HG02938 (cell line): Measurements from ENCODE around the gene PLEKHB2.
"Not testable (repeated sequence)": the region's sequence is repeated elsewhere in the genome, so short reads cannot be mapped to it uniquely, and the experiment has no call there.

ENCODE experiments used
- ATAC-seq: cut with Tn5 transposase; IDR thresholded peaks from one replicate; pipeline ENCODE4 v1.9.1; 2021; ENCODE audit warnings: mild to moderate bottlenecking, moderate library complexity; ENCODE audit not compliant: unreplicated experiment

PLEKHB2 gene

DNA sequence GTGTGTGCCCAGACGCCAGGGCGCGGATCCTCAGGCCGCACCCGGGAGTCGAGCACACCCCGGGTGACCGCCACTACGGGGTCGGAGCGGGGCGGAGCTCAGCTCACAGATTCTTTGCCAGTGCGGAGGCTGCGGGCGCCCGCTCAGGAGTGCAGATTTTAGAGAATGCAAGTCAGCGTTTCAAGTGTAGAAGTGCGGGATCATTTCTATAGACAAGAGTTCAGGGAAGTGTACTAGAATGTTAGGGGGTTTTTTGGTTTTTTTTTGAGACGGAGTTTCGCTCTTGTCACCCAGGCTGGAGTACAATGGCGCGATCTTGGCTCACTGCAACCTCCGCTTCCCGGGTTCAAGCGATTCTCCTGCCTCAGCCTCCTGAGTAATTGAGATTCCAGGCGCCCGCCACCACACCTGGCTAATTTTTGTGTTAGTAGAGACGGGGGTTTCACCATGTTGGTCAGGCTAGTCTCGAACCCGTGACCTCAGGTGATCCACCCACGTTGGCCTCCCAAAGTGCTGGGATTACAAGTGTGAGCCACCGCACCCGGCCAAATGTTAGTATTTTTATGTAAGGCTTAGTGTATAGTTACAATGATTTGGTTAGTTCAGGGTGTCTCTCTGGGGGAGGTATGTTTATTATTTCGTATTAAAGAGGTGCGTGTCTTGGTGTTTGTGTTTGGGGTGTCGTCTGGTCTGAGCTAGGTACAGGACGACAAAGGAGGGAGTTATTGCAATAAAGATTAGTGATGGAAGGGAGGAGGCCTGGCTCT, 11.3 kb upstream of the PLEKHB2 start:
- peak; percentile 77 for ATAC-seq

DNA sequence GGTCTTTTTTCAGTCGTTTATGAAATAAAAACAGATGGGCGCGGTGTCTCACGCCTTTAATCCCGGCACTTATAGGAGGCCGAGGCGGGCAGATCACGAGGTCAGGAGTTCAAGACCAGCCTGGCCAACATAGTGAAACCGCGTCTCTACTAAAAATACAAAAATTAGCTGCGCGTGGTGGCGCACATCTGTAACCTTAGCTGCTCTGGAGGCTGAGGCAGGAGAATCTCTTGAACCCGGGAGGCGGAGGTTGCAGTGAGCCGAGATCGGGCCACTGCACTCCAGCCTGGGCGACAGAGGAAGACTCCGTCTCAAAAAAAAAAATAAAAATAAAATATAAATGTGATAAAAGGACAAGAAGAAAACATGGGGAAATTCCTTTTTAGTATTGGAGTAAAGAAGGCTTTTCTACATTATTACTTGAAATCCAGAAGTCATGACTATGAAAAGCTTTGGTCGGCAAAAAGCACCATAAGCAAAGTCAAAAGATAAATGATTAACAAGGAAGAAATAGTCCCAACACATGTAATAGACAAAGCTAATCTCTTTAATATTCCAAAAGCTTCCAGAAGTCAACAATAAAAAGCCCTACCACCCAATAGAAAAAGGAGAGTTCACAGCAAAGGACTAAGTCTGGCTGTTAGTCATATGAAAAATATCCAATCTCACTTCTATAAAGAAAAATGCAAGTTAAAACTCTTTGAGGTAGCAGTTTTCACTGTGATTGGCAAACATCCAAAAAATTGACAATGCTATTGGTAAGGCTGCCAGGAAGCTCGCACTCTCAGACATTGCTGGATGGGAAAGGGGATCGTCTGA, 10.5 kb upstream of the PLEKHB2 start:
- no peak for ATAC-seq

DNA sequence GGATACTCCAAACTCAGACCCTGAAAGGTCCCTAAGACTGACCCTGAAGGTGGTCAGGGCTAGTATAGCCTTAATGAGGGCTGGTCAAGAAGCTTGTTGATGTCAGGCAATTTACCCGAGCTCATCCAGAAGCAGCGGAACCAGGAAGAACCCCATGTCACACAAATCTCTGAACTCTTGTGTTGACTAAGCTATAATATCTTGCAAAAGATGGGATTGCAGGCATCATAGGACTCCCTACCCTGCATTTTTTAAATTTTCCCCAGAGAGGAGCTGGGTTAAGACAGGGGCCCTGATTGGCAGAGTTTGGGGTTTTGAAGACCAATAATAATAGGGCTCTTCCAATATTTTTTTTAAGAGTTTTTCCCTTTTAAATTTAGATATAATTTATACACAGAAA, 2.0 kb upstream of the PLEKHB2 start:
- ATAC-seq: no peak

DNA sequence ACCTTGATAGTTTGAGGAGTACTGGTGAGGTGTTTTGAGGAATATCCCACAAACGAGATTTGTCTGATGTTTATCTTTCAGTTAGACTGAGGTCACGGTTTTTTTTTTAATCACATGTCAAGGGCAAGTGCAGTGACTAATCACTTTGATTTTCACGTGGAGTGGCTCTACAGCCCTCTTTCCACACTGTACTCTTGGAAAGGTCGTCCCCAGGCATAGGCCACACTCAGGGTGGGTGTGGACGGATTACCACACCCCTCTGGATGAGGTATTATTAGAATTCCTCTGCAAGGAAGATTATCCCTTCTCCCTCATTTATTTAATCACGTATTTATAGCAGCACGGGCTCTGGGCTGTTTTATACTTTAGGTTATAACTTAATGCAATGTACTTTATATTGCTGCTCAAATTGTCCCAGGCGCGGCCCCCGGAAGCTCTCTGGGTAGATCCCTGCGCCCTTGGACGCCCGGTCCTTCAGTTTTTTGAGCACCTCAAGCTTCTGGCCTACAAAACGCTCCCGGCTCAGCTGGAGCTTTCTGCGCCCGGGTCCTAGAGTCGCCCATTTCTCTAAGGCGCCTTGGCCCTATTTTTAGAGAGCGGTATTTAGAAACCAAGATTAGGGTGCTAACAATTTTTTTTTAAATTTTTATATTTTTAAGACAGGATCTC, 515 bp upstream of the PLEKHB2 start:
- ATAC-seq: peak; percentile 69

DNA sequence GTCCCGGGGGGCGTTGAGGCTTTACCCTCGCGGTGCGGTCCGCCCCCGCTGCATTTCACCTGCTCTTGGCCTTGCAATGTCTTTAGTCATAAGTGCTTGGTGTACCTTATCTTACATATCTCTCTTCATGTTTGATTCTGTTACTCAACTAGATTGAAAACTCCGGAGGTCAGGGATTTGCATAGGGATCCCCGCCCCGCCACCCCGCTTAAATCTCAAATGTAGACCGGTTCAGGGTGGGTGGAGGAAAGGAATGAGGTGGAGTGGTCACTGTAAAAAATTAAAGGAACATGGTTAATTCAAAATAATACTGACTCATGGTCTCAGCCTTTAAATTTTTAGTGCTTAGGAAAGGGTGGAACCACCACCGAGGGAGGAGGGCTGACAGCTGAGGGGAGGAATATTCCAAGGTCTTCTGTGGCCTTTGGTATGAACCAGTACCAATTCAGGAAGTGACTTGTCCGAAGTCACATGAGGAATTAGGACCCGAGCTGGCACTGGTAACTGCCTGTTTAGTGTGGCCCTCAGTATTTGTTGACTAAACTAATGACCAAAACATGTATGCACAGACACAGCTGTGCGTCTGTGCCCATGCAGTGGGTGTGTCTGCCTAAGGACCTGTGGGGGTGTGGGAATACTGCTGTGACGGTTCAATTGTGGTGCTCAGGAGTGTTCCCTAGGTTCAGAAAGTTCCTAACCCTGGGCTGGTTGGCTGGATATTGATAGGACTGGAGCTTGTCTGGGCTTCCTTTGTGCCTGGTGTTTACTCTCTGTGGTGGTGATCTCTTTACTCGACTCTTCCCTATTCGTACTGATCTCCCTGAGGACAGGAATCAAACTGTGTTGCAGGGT, 1.0 kb downstream of the PLEKHB2 start:
- ATAC-seq: peak; percentile 41

DNA sequence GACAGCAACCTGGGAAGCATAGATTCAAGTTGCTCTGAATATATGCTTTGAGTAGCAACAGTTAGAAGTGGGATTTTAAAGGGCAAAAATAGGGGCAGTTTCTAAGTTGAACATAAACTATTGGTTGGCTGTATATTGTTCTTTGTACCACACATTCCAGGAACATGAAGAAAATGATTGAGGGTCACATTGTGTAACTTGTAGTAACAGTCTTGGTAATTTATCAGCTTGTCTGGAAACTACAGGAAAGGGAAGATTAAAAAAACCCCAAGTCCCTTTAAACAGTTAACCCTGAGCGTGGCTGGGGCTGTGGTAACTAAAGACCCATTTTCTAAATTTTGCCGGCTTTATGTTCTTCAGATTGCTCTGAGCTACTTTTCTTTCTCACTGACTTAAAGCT, 7.4 kb downstream of the PLEKHB2 start:
- ATAC-seq: no peak

DNA sequence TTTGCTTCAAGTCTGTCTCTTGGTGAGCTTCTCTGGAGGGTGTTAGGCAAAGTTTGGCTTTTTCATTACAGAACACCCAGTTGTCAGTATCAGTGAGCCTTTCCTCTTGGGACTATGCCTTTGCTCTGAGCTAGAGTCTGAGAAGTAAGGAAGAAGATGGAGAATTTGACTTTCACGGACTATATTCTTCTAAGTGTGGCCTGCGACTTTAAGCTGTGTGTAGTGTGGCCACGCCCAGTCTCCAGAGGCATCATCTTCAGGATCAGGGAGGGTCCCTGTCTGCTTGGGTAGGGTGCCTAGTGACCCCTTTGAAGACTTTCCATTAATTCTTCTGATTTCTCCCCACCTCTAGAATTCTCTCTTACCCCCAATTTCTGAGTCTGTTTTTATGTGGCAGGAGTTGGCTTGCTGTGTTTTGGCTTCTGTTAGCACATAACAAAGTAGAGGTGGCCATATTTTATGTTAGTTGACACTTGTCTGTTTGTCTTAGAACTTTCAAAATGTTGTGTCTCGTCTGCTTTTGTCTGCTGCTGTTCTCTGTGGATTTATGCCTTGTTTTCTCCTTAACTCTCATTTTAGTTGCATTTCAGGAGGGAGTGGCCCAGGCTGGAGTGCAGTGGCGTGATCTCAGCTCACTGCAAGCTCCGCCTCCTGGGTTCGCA, 8.6 kb downstream of the PLEKHB2 start:
- ATAC-seq: no peak

DNA sequence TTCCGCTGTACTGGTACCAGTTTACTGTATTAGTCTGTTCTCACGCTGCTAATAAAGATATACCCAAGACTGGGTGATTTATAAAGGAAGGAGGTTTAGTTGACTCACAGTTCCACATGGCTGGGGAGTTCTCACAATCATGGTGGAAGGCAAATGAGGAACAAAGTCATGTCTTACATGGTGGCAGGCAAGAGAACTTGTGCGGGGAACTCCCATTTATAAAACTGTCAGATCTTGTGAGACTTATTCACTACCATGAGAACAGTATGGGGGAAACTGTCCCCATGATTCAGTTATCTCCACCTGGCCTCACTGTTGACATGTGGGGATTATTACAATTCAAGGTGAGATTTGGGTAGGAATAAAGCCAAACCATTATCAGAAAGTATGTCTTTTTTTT, 9.8 kb downstream of the PLEKHB2 start:
- ATAC-seq: not testable (repeated sequence)

DNA sequence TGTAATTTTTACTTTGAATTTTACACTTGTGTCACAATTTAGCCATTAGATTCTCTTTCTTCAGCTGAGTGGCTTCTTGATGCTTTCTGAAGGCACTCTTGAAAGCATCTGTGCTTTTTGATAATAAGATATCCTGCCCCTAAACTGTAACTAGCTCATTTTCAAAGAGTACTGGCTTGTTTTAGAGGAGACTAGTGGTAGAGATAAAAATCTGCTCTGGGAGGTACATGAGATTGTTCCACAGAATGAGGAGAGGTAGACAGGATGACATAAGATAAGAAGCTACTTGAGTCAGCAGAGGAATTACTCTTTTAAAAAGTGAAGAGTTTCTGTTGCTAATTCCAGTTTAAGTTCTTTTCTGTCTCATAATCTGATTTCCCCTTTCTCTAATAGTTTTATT, 10.6 kb downstream of the PLEKHB2 start:
- ATAC-seq: no peak

DNA sequence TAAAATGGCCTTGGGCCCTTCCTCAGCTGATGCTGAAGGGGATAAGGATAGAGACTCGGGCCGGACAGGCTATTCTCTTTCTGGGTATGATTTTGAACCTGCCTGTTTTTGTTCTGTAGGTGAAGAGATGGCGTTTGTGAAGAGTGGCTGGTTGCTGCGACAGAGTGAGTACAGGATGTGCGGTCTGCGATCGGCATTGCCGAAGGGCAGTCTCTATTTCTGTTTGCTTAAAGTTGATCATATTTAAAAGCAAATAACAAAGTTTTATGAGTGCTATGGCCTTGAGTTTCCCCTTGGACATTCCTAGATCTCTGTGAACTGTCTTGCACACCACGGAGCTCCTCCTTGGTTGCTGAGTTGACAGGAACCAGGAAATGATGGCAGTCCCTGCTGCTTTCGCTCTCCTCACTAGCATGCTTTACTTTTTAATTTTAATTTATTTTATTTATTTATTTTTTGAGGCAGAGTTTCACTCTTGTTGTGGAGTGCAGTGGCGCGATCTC, 15.7 kb downstream of the PLEKHB2 start:
- ATAC-seq: no peak

DNA sequence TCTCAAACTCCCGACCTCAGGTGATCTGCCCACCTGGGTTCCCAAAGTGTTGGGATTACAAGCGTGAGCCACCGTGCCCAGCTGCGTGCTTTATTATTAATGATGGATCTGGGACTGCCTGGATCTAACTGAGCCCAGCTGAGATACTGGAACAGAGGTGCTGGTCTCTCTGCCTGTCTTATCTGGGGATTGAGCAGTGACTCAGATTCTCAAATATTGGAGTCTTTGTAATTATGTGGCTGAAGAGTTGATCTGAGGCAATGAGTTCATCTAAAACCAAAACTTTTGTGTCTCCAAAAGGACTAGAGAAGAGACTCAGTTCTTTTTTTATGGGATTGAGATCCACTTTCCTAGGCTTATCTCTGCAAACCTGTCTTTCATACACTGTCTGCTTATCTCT, 16.3 kb downstream of the PLEKHB2 start:
- ATAC-seq: no peak

DNA sequence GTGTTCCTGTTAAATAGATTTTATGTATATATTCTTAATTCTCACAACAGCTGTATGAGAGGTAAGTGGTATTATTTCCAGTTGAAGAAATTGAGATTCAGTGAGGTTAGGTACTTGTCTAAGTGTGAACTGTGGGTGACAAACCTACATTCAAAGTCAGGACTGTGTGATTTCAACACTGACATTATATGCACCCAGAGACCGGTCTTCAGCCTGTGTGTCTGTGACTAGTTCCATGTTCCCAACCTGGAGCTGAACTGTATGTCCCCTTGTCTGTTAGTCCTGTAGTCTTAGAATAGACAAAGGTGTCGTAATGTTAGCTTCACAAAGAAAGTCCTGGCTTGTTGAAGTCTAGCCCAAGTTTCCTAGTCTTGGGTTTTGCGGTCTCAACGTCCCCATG, 17.4 kb downstream of the PLEKHB2 start:
- no peak for ATAC-seq

DNA sequence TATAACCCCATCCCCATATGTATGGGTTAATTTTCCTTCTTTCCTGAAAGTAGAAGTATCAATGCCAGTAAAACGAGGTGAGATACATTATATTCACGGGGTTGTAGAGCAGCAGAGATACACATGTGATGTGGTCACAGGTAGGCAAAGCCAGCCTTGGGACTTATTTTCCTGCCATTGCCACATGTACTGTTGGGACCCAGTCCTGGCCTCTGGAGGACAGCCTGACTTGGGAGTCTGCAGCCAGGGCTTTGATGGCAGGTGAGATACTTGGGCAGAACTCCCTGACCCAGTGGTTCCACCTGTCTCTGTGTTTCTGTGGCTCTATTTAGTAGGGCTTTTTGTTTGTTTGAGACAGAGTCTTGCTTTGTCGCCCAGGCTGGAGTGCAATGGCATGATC, 18.1 kb downstream of the PLEKHB2 start:
- no peak for ATAC-seq

DNA sequence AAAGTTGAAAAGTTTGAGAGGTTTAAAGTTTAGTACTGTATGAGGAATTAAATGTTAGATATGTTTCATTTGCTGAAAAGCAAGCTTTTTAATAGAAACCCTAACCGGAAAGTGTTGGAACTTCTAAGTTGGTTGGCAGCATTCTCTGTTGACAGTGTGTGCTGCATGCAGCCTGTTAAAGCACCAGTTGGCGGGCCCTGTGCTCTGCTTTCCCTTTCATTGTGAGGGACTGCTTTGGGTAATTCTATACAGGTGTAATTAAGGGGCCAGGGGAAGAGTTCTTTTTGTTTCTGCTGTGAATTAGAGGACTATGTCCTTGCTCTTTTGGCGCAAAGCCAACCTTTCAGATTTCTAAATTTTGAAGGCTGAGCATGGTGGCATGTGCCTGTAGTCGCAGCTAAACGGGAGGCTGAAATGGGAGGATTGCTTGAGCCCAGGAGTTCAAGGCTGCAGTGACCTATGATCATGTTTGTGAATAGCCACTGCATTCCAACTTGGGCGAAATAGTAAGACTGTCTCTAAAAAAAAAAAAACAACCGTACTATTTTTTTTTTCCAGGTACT, 20.1 kb downstream of the PLEKHB2 start:
- ATAC-seq: no peak

DNA sequence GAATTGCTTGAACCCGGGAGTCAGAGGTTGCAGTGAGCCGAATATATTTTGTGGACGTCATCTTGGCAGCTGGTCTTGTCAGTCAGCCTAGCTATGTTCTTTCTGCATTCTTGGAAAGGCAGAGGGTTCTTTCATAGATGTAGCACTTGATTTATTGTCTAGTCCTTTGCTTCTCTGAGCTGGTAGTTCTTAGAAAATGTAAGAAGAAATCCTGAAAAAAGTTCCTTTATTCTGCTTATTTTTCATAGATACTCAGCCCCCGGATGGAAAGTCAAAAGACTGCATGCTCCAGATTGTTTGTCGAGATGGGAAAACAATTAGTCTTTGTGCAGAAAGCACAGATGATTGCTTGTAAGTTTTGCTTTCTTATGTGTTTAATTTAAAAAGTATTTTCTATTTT, 21.3 kb downstream of the PLEKHB2 start:
- ATAC-seq: no peak

DNA sequence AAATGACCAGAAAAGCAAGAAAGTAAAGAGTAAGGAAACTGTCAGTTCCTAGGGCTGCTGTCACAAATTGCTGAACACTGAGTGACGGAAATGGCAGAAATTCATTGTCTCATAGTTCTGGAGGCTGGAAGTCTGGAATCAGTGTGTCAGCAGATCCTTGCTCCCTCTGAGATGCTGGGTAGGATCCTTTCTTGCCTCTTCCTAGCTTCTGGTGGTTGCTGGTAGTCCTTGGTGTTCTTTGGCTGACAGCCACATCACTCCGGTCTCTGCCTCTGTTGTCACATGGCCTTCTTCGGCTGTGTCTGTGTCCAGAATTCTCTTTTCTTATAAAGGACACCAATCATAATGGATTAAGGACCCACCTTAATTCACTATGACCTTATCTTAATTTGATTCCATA, 21.9 kb downstream of the PLEKHB2 start:
- ATAC-seq: no peak

DNA sequence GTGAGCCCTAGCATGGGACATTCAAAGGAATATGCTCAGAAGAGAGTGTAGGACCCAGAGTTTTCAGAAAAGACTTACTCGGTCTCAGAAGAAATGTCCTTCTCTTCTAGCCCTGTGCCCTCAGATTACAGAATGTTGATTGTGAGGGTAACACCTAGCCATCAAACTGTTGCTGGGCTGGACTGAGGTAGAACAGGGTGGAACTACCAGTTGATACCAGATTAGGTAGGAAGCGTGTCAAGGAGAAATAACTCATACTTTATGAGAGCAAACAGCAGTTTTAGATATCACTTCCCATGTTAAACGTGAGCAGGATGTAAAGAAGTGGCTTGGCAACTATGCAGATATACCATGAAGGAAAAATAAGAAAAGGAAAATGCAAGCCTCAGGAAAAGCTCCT, 22.8 kb downstream of the PLEKHB2 start:
- ATAC-seq: no peak

DNA sequence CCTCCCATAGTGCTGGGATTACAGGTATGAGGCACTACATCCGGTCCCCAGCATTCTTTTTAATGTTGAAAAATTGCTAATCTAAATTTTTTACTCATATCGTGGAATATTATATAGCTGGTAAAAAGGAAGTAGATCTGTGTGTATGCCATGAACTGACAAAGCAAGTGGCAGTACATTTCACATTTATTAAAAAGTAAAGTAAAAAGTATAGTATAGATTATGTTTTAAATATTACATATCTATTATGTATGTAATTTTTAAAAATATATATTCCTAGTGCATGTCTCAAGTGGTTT, 25.1 kb downstream of the PLEKHB2 start:
- no peak for ATAC-seq

DNA sequence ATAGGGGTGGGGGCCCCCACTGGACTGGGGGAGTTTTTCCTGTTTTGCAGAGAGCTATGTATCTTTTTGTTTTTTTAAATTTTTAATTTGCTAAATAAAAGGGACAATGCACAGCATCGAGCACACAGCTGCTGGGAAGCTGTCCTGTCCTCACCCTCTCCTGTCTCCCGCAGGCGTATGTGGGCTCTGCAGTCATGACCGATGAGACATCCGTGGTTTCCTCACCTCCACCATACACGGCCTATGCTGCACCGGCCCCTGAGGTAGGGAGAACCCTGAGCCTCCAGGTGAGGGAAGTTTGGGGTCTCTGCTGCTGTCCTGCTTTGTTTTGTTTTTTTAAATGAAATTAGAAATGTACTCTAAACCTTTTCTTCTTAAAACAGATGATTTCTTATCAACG, 27.6 kb downstream of the PLEKHB2 start:
- no peak for ATAC-seq

DNA sequence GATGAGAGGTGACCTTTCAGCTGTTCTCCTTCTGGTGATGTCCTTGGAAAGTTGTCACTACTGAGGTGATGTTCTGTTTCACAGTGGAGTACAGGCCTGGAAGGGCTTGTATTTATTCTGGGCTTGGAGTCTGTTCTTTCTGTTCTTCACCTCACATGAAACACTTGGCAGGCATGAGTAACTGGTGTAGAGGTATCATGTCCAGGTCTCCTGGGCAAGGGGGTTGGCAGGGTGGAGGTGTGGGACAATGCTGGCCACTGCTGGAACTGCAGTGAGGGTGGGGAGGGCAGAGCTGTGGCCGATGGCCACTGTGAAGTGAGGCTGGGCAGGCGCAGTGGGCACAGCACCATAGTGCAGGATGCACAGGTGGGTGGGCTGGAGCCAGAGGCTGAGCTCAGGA, 35.4 kb downstream of the PLEKHB2 start:
- no peak for ATAC-seq
